Measurements from ENCODE around the gene KRT2.

The KRT2 gene

DNA sequence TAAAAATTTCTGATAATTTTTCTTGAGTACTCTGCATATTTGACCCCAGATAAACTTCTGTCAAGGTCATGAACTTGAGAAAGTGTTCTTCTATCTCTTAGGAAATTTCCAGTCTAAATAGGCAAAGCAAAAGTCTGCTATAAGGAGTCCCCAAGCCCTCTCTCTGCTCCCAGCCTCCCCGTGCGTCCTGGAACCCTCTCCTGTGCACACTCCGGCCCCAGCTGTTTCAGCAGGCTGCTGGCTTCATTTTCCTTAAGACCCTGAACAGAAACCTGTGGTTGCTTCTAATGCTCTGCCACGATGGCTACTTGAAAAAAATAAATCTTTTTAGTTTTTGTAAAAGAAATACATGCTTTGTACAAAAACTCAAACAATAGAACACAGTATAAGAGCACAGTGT is 14.7 kb downstream of the KRT2 start:
- DNase-seq (ENCODE audit: low spot score), result no peak

- no peak for DNase-seq (ENCODE audit: low spot score)
These were observed 15.3 kb downstream of the KRT2 start for GRCh38 chr12:52636592-52637258.

DNA sequence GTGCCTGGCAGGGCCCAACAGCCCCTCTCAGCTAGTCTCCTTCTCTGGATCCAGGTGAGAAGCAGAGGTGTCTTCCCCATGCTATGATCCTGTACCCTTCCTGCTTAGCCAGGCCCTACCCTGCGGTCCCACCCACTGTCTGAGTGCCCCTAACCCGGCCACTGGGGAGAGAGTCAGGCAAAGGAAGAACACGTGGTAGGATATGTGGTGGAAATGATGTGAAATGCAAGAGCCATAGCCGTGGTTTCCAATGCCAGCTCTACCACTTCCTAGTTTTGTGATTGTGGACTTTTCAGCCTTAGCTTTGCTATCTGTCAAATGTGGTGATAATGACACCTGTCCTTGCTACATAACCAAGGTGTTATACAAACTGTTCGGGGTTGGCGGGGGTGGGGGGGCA is 15.8 kb downstream of the KRT2 start:
- DNase-seq (ENCODE audit: low spot score), result no peak

DNA sequence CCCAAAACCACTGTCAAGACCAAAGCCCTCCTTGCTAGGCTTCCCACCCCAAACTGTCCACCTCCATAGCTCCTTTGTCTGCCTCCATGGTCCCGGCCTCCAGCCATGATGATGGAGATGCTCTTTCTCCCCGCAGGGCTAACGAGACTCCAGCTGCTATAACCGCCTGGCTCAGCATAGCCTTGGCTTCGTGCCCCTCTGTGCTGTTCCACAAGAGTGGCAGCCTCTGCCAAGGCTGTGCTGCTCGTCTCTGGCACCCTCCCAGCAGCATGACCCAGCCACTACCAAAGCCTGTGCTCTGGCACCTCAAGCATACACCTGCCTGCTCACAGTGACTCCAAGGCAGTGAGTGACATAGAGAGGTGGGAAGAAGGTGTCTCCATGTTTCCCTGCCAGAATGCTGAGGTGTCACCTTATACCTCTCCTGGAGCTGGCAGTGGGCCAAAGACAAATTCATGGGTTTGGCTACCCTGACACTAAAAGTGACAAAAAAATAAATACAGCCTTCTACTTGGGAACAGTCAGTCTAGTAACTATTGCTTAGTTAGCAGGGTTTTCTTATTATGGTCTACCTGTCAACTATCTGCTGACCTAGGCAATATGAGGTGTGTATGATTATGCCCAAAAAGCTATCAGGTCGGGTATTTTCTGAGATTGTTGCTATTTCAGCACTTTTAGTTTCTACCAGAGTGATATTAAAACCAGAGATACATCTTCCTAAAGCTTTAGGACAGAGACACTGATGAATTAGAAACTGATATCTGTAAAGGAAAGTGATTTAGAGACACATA is 17.6 kb downstream of the KRT2 start:
- DNase-seq (ENCODE audit: low spot score), result no peak

- no peak for DNase-seq (ENCODE audit: low spot score)
These were observed 18.6 kb downstream of the KRT2 start for GRCh38 chr12:52633383-52633782.

- DNase-seq (ENCODE audit: low spot score), result no peak
These were observed 19.4 kb downstream of the KRT2 start for GRCh38 chr12:52632656-52633055.

DNA sequence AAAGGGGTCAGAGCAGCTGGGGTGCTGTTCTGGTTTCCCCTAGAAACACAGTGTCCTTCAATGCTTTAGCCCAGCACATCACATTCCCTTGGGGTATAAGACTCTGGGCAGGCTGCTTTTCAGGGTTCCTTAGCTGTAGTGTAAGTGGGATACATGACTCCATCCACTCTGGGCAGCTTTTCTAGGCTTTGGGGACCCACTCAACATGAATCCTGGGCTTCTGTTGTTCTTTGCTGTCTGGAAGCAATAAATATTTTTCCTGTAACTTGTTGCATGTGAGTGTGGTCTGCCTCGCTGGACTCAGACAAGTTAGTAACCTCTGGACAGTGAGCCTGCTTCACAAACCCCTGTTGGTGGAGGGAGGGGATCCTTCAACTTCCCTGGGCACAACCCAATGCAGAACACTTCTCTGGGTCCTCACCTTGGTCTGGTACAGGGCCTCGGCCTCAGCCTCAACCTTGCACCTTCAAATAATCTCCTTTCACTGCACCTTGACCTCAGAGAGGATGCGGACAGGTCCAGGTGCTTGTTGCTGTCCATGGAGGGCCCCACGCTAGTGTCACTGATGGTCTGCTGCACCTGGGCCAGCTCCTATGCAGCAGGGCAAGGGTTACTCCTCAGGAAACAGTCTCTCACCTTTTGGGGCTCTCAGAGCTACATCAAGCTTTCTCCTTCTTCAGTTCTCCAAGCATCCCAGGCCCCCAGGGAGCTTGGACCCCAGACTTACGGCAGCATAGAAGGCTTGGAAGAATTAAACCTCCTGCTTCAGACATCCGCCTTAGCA is 20.1 kb downstream of the KRT2 start:
- no peak for DNase-seq (ENCODE audit: low spot score)

DNA sequence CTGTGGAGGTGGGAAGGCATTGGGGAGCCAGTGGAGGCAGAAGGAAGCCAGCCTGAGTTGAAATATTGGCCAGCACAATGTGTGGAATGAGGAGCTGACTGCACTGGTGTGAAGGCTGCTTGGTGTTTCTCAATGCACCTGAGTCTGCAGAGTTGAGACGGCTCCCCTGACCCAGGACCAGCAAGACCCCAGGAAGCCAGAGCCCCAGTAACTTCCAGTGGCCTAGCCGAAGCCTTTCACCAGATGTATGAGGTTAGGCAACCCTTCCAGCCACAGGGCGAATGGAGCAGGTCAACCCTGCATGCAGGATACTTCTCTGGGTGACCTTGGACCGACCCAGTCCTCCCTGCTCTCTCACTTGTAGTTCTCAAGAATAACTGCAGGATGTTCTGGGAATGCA is 20.7 kb downstream of the KRT2 start:
- no peak for DNase-seq (ENCODE audit: low spot score)

GRCh38 chr12:52630599-52631200 is 21.3 kb downstream of the KRT2 start:
- no peak for DNase-seq (ENCODE audit: low spot score)

DNA sequence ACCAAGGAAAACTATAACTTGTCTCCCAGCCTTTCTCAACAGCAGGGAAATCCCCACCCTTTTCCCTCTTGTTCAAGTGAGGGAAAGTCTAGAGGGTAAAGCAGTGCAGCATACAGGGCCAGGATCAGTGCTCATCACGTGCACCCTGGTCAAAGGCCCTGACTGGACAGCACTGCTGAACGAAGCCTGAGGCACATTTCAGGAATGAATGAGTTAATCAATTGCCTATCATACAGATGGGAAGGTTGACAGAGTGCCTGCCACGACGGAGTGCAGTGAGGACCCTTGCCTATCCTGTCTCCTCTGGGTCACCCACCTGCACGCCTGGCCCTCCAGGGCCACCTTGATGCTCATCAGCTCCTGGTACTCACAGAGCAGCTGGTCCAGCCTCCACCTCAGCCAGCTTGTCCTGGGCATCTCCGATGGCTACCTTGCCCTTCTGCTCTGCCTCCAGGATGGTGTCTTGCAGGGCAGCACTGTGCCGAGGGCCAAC is 22.0 kb downstream of the KRT2 start:
- no peak for DNase-seq (ENCODE audit: low spot score)

DNA sequence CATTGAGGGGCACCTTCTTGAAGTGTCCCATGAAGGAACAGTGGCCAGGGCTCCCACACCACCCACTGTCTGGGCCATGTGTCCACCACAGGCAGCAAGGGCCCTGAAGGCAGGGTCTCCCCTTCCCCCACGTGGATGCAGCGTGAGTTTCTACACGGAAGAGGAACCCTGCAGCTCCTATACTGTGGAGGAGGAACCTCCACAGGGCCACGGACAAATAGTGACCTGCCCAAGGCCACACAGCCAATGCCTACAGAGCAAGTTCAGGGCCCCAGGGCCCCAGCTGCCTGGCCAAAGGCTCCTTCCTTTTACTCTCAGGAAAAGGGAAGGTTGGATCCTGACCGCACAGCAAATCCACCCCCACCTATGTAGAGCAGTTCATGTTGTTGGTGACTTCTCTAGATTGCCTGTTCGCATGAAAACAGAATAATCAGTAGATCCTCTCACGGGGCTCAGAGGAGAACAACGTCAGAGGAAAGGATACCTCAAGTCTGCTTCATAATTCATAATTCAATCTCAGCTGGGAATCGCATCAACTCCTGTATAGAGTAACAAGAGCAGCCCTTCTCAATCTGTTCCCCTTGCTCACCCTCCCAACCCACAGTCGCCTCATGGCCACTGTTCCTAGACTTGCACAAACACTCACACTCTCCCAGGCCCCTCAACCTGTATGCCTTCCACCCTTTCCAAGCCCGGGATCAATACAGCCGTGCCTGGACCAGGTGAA is 22.6 kb downstream of the KRT2 start:
- DNase-seq (ENCODE audit: low spot score), result no peak

GRCh38 chr12:52628841-52629240 is 23.2 kb downstream of the KRT2 start:
- no peak for DNase-seq (ENCODE audit: low spot score)

GRCh38 chr12:52628111-52628507 is 23.9 kb downstream of the KRT2 start:
- no peak for DNase-seq (ENCODE audit: low spot score)

GRCh38 chr12:52627395-52628110 is 24.5 kb downstream of the KRT2 start:
- no peak for DNase-seq (ENCODE audit: low spot score)

DNA sequence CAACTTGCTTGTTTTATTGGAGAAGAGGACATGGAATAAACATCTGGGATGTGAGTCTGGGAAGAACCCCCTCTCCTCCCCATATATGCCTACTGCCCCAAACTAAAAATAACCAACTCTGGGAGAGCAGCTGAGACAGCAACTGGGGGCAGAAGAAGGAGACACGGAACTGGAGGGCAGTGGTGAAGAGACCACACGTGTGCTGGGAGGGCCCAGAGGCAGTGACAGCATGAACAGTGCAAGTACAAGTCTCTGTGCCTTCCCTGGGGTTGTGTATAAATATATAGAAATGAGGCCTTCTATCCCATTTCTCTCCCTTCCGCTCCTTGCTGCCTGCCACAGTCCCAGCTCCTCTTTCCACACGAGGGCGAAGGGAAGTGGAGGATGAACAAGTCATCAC is 29.7 kb downstream of the KRT2 start:
- no peak for DNase-seq (ENCODE audit: low spot score)

DNA sequence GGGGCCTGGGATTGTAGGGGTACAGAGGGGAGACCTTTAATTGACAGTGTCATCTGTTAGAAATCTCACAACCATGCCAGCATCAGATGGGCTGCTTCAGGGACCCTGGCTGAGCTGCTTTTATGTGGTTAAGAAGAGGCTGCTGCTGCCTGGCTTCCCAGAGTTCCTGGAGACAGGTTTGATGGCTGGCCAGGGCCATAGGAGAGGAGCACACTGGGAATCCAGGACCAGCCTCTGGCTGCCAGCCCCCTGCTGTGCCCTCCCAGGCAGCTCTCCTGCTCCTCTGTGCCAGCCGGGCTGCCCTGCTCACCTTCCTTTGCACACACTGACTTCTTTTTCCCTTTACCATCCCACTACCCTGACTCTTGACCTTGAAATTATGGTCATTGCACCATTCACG is 33.1 kb downstream of the KRT2 start:
- DNase-seq (ENCODE audit: low spot score), result no peak

- DNase-seq (ENCODE audit: low spot score), result no peak
These were observed 33.8 kb downstream of the KRT2 start, which contains the start of gene KRT73 for GRCh38 chr12:52618216-52618615. Gene KRT73 (minus strand): TSS chr12:52618559. CDS start chr12:52618524, 35 bp downstream.

- DNase-seq (ENCODE audit: low spot score), result no peak
These were observed 34.6 kb downstream of the KRT2 start for GRCh38 chr12:52617403-52617785.

DNA sequence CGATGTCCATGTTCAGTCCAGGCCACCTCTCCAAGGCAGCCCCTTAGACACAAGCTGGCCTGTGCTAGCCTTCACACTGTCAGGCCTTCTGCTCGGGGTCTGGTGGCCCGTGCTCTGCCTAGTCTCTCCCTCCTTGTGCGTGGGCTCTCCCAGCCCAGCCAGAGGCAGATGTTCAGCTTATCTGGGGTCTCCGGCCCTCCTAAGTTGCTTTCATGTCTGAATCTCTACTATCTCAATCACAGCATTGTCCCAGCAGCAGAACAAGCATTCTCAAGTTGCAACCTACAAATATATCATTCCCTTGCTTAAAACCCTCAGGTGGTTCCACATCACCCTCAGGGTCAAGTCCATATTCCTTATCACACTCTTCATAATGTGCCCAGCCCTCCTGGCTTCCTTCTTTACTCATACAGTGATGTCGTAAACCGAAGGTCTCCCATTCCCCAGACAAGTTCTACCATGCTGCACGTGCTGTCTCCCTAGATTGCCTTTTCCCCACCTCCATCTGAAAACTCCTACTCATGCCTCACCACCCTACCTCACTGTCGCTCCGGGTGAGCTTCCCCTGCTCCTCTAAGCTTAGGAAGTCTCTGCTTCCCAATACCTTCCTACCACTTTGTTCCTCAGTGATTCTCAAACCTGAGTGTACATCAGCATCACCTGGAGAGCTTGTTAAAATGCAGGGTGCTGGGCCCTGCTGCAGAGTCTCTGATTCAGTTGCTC is 35.2 kb downstream of the KRT2 start:
- DNase-seq (ENCODE audit: low spot score), result no peak

DNA sequence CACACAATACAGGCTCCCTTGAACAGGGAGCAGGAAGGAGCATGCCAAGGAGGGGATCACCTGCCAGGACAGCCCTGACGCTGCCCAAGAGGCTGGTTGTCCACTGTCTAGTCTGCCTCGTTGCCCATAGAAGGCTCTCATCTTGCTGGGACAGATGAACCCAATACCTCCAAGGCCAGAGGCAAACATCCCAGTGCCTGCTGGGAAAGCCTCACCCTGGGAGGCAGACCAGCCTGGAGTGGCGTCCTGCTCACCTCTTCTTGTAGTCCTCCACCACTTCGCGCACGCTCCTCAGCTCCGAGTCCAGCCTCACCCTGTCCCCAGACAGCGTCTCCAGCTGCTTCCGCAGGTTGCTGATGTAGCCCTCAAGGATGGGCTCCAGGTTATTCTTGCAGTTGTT is 36.1 kb downstream of the KRT2 start:
- DNase-seq (ENCODE audit: low spot score), result no peak
